ENCODE results near the gene GRAMD4.

GRAMD4 gene

GRCh38 chr22:46598737-46599424 is 21.3 kb upstream of the GRAMD4 start:
- DNase-seq (ENCODE audit: low read depth): no peak

GRCh38 chr22:46600273-46600796 is 19.9 kb upstream of the GRAMD4 start:
- DNase-seq (ENCODE audit: low read depth): no peak

GRCh38 chr22:46602025-46602424 is 18.2 kb upstream of the GRAMD4 start:
- no peak for DNase-seq (ENCODE audit: low read depth)

GRCh38 chr22:46604306-46604690 is 15.9 kb upstream of the GRAMD4 start:
- DNase-seq (ENCODE audit: low read depth): peak; percentile 12

GRCh38 chr22:46605117-46605516 is 15.1 kb upstream of the GRAMD4 start:
- DNase-seq (ENCODE audit: low read depth): no peak

- DNase-seq (ENCODE audit: low read depth): no peak
Measured at GRCh38 chr22:46606886-46607285, 13.3 kb upstream of the GRAMD4 start.

GRCh38 chr22:46607483-46608114 is 12.6 kb upstream of the GRAMD4 start:
- DNase-seq (ENCODE audit: low read depth): no peak

- DNase-seq (ENCODE audit: low read depth): no peak
Measured at GRCh38 chr22:46609175-46609690, 11.0 kb upstream of the GRAMD4 start.

- no peak for DNase-seq (ENCODE audit: low read depth)
Measured at GRCh38 chr22:46609724-46610201, 10.4 kb upstream of the GRAMD4 start.

- no peak for DNase-seq (ENCODE audit: low read depth)
Measured at GRCh38 chr22:46610356-46610755, 9.8 kb upstream of the GRAMD4 start.

GRCh38 chr22:46611189-46611588 is 9.0 kb upstream of the GRAMD4 start:
- DNase-seq (ENCODE audit: low read depth): no peak

- no peak for DNase-seq (ENCODE audit: low read depth)
Measured at GRCh38 chr22:46612341-46612903, 7.8 kb upstream of the GRAMD4 start.

- DNase-seq (ENCODE audit: low read depth): peak; percentile 27
Measured at GRCh38 chr22:46612904-46613605, 7.1 kb upstream of the GRAMD4 start.

- no peak for DNase-seq (ENCODE audit: low read depth)
Measured at GRCh38 chr22:46613606-46614021, 6.6 kb upstream of the GRAMD4 start.

- peak; percentile 61 for DNase-seq (ENCODE audit: low read depth)
Measured at GRCh38 chr22:46614025-46614931, 5.9 kb upstream of the GRAMD4 start.

GRCh38 chr22:46617207-46617985 is 2.8 kb upstream of the GRAMD4 start:
- no peak for DNase-seq (ENCODE audit: low read depth)

- DNase-seq (ENCODE audit: low read depth): no peak
Measured at GRCh38 chr22:46617986-46618647, 2.1 kb upstream of the GRAMD4 start.

GRCh38 chr22:46618667-46619066 is 1.5 kb upstream of the GRAMD4 start:
- no peak for DNase-seq (ENCODE audit: low read depth)

GRCh38 chr22:46619240-46619829 is 851 bp upstream of the GRAMD4 start:
- no peak for DNase-seq (ENCODE audit: low read depth)

Data from activated gamma-delta T cell treated with anti-CD3 and anti-CD28 coated beads, Interleukin-2, amount 50 U/mL, for 16 hours (primary cell).